Ishikawa (cell line): Measurements from ENCODE around the gene ARMC2.

Source experiments
- CEBPB ChIP-seq: IDR thresholded peaks from 2 replicates; pipeline ENCODE4 v1.6.1; 2012
- CREB1 ChIP-seq: IDR thresholded peaks from 2 replicates; pipeline ENCODE4 v1.6.1; 2012; ENCODE audit warnings: low read depth
- EGR1 ChIP-seq: IDR thresholded peaks from 2 replicates; pipeline ENCODE4 v1.6.1; 2012
- EP300 ChIP-seq: IDR thresholded peaks from 2 replicates; pipeline ENCODE4 v1.6.1; 2012; ENCODE audit warnings: borderline replicate concordance
- FOXM1 ChIP-seq: IDR thresholded peaks from 2 replicates; pipeline ENCODE4 v1.6.1; 2012; ENCODE audit warnings: low read depth, borderline replicate concordance
- MAX ChIP-seq: IDR thresholded peaks from 2 replicates; pipeline ENCODE4 v1.6.1; 2012
- NFIC ChIP-seq: IDR thresholded peaks from 2 replicates; pipeline ENCODE4 v1.6.1; 2012
- RAD21 ChIP-seq: IDR thresholded peaks from 2 replicates; pipeline ENCODE4 v1.6.1; 2012; ENCODE audit warnings: low read depth
- REST ChIP-seq: IDR thresholded peaks from 2 replicates; pipeline ENCODE4 v1.6.1; 2012; ENCODE audit warnings: low read depth, mild to moderate bottlenecking
- TAF1 ChIP-seq: IDR thresholded peaks from 2 replicates; pipeline ENCODE4 v1.6.1; 2012; ENCODE audit warnings: low read depth, mild to moderate bottlenecking
- TCF12 ChIP-seq: IDR thresholded peaks from 2 replicates; pipeline ENCODE4 v1.6.1; 2012; ENCODE audit warnings: low read depth
- TEAD4 ChIP-seq: IDR thresholded peaks from 2 replicates; pipeline ENCODE4 v1.6.1; 2012
- YY1 ChIP-seq: IDR thresholded peaks from 2 replicates; pipeline ENCODE4 v1.6.1; 2012; ENCODE audit warnings: low read depth
- ZBTB7A ChIP-seq: IDR thresholded peaks from 2 replicates; pipeline ENCODE4 v1.6.1; 2012; ENCODE audit warnings: low read depth
- TF ChIP-seq, protein P1 (sequence below): IDR thresholded peaks from 2 replicates; pipeline ENCODE4 v1.6.1; 2012

The ARMC2 gene

DNA sequence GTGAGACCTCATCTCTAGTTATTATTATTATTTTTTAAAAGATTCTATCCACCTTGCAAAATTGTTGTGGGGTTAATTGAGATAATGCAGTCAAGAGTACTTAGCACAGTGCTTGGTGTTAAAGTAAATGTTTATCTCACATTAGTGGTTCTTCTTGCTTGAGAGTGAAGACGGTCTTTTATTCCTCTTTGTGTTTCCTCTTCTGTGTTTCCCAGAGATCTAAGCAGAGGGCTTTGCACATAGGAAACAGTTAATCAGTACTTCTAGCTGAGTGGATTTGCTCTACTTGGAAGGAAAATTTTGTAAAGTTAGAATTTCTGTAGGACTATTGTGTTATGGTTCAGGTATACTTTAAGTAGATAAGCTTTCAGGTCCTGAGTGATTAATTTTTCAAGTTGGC, 3.5 kb downstream of the ARMC2 start:
- TF ChIP-seq, protein P1, sequence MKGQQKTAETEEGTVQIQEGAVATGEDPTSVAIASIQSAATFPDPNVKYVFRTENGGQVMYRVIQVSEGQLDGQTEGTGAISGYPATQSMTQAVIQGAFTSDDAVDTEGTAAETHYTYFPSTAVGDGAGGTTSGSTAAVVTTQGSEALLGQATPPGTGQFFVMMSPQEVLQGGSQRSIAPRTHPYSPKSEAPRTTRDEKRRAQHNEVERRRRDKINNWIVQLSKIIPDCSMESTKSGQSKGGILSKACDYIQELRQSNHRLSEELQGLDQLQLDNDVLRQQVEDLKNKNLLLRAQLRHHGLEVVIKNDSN = no peak
- TF ChIP-seq TCF12 (no peak), TEAD4 (no peak), ZBTB7A (no peak), CEBPB (no peak), EP300 (no peak), REST (no peak)

DNA sequence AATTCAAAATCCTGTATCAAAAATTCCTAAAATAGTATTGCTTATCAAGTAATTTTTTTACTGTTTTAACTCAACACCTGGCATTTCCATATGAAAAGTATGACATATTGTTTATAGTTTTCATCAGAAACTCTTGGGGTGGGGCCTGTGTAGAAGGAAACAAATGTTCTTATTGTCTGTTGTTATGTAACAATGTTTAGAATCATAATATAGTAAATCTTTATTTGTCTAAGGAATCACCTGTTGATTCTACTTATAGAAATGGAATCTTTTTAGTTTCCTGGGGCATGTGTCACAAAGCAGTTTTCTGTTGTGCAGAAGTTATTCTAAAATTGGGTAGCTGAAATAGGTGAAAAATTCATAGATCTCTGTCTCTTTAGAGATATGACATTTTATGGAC, 4.9 kb downstream of the ARMC2 start:
- TF ChIP-seq CREB1 (no peak), TAF1 (no peak), TCF12 (no peak), MAX (no peak), CEBPB (no peak), REST (no peak), YY1 (no peak), NFIC (no peak), EP300 (no peak), ZBTB7A (no peak), RAD21 (no peak), EGR1 (no peak)
- TF ChIP-seq, protein P1 = no peak

DNA sequence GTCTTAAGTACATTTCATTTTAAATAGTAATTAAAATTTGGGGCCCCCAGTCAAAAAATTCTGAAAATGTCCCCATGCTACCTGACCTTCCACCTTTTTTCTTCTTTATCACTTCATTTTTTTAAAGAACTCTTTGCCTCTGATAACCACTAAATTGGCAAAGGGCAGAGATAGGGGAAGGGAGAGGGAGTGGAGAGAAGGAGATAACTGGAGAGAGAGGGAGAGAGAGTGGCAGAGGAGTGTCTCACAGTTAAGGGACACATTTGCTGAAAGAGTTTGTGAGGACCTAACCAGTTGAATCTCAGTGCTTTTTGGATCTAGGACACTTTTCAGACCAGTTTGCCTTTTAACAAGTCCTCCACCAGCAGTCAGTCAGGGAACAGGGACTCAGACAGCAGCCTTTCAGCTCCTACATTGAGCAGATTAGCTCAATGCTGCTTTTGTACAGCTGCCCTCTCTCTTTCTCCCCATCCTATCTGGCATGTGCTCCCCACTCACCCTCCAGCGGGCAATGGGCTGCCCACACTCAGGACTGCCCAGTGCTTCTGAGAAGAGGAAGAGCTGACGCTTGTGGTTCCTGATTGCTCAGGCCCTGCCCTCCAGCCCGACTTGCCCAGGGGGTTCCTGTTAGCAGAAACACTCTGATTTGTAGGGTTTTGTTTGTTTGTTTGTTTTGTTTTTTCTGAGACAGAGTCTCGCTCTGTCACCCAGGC, 14.4 kb downstream of the ARMC2 start:
- TF ChIP-seq RAD21 (no peak), TEAD4 (no peak), FOXM1 (no peak), TAF1 (no peak), CEBPB (no peak), MAX (no peak), REST (no peak), EGR1 (no peak), NFIC (no peak), ZBTB7A (no peak), CREB1 (no peak), EP300 (no peak), YY1 (no peak), TCF12 (no peak)
- TF ChIP-seq, protein P1 = no peak

DNA sequence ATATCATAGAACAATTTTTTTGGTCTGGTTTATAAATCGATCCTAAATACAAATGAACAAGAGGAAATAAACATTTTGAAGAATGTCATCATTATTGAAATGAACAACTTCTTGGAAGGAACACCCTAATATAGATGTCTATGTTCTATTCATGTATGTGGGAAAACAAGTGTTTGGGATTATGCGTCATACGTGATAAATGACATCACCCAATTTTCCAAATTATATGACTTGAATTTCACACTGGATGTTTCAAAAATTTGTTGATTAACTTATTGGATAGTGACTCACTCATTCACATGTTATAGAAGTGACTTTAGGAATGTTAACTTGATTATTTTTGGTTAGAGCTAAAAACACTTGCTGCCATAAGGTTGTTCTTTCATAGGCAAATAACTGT, 18.6 kb downstream of the ARMC2 start:
- no peak for TF ChIP-seq EGR1
- no peak for TF ChIP-seq TEAD4
- no peak for TF ChIP-seq TCF12
- TF ChIP-seq YY1 = no peak
- no peak for TF ChIP-seq RAD21
- TF ChIP-seq CEBPB = no peak
- TF ChIP-seq NFIC = no peak
- TF ChIP-seq FOXM1 = no peak
- no peak for TF ChIP-seq TAF1
- no peak for TF ChIP-seq REST
- no peak for TF ChIP-seq CREB1
- TF ChIP-seq ZBTB7A = no peak
- TF ChIP-seq, protein P1 = no peak
- TF ChIP-seq MAX = no peak
